Measurements from ENCODE around the gene GUCY2C.

The GUCY2C gene

GRCh38 chr12:14570231-14570630, 126.2 kb downstream of the GUCY2C start:
- TF ChIP-seq CTCF (conservative IDR thresholded peaks at IDR 0.05): no peak
- H3K27ac ChIP-seq: no peak overlapping the region

GRCh38 chr12:14567351-14568162, 128.8 kb downstream of the GUCY2C start, which contains the start of gene PLBD1:
Gene PLBD1 (minus strand): TSS chr12:14567883. CDS start chr12:14567696, 187 bp downstream.
- no peak for TF ChIP-seq CTCF (conservative IDR thresholded peaks at IDR 0.05)
- peak within 1 kb of the TSS; percentile 38; the same call in 1 of the 2 replicates for H3K27ac ChIP-seq

GRCh38 chr12:14564336-14564959, 132.0 kb downstream of the GUCY2C start:
- no peak for TF ChIP-seq CTCF (conservative IDR thresholded peaks at IDR 0.05)
- no peak overlapping the region for H3K27ac ChIP-seq

GRCh38 chr12:14563046-14563445, 133.4 kb downstream of the GUCY2C start:
- no peak for TF ChIP-seq CTCF (conservative IDR thresholded peaks at IDR 0.05)
- H3K27ac ChIP-seq: no peak overlapping the region

All from VCaP (cell line).